OCI-M1 (cell line): ENCODE results near the gene PTN.
"Not testable (repeated sequence)": the region's sequence is repeated elsewhere in the genome, so short reads cannot be mapped to it uniquely, and the experiment has no call there.

ENCODE experiments used
- DNase-seq: peaks from one replicate; lab custom pipeline; 2025; lab: John Stamatoyannopoulos, UW

The PTN gene

DNA sequence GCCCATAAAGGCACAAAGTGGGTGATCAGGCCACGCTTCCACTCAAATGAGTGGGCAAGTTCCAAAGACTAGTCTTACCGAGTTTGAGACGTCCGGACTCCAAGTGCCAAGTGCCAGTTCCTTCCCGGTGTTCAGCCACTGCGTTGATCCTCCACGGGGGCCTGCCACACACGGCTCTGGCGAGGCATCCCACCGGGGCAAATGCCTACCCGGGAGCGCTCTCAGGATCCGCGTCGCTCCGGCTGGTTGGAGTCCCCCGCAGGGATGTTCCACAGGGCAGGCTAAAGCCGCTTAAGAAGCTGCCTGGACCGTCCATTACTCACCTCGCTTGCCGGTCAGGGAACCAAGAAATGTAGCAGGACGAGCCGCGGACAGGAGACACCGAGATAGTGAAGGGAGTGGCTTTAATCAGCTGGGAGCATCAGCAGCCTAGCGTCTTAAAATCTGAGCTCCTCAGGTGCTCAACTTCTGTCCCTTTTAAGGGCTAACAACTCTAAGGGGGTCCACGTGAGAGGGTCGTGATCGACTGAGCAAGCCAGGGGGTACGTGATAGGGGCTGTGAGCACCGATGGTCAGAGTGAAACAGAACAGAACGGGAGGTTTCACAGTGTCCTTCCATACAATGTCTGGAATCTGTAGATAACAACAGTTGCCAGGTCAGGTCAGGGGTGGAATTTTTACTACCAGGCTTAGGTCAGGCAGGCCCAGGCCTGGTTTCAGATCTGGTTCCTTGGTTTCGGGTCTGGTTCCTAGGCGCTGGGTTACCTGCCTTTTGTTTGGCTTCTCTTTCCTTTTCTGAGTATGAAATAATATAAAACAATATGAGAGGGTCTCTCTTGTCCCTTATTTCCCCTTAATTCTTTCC, 75.3 kb downstream of the PTN start:
- DNase-seq: not testable (repeated sequence)

DNA sequence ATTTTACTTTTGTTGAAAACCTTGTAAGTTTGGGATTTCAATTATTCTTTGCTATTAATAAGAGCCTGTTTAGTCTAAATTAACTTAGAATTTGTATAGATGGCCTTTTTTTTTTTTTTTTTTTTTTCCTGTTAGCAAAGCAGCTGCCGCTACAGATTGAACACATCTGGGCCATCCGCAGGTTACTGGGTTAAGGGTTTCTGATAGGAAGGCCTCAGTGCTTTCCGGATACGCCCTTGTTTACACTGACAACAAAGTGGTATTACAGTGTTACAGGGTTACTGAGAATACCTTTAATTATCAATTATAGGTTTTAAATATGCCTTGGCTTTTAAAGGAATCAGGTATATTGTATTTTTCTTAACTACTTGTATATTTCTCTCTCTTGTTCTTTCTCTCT, 76.8 kb downstream of the PTN start:
- DNase-seq: no peak

DNA sequence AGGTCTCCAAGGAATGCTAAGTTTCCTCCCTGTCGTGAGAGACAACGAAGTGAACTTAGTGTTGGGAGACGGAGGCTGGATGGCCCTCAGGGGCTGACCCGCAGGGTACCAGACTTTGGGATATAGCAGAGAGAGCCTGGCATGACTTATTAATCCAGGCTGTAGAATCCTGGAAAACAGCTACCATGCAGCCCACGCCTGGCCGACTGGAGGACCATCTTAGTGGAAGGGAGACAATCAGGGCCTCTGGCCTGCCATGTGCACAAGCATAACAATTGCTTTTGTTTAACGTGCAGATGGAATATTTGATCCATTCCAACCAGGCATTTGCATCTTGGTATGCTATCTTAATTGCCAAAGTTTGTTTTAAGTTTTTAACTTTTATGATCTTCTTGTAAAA, 78.1 kb downstream of the PTN start:
- DNase-seq: not testable (repeated sequence)

DNA sequence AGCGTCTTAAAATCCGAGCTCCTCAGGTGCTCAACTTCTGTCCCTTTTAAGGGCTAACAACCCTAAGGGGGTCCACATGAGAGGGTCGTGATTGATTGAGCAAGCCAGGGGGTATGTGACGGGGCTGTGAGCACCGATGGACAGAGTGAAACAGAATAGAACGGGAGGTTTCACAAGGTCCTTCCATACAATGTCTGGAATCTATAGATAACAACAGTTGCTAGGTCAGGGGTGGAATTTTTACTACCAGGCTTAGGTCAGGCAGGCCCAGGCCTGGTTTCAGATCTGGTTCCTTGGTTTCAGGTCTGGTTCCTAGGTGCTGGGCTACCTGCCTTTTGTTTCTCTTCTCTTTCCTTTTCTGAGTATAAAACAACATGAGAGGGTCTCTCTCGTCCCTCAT, 80.9 kb downstream of the PTN start:
- no peak for DNase-seq

DNA sequence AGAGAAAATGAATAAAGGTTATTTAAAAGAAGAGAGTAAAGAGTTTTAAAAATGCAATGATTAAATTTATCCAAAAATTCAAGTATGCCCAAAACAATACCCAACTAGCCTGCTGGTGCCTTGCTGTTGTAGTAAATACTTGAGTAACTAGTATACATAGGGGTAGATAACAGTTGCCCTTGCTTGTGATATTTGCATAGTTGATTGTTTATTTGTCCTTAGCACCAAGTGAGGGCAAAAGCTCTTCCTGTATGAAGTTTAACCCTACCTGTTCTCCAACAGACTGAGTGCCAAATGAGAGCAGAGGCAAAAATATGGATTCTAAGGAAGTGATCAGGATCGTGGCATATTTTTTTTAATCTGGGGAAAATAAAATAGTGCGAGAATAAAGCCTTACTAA, 85.0 kb downstream of the PTN start:
- DNase-seq: no peak

DNA sequence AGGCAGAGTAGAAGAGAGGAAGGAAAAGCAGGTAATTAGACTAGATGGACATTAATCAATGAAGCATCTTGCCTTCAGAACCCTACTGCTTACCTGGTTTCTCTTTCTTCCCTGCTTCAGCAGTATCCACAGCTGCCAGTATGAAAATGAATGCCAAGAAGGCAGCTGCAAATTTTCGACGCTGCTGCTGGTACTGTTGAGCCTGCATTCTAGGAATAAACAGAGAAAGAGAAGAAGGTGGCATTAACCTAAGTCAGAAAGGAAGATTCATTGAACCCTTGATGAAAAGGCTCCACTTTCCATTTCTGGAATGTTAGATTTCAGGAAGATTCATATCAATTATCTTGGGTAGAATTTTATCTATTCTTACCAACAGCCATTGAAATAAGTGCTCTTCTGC, 88.8 kb downstream of the PTN start:
- DNase-seq: no peak

DNA sequence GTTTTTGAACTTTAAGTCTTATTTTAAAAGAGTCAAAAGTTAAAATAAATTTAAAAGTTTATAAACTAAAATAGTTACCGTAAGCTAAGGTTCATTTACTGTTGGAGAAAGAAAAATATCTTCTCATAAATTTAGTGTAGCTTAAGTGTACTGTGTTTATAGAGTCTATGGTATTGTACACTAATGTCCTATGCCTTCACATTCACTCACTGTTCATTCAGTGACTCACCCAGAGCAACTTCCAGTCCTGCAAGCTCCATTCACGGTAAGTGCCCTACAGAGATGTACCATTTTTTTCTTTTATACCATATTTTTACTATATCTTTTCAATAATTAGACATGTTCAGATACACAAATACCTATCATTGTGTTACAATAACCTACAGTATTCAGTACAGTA, 97.6 kb downstream of the PTN start:
- DNase-seq: no peak

DNA sequence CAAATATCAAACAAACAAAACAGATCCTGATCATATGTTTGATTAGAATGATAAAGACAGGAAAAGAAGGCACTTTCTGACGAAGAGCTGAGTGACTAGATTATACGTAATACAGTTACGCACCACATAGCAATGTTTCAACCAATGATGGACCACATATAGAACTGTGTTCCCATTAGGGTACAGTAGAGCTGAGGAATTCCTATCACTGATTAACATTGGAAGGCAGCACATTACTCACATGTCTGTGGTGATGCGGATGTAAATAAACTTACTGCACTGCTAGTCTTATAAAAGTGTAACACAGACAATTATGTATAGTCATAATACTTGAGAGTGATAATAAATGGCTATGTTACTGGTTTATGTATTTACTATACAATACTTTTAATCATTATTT, 98.3 kb downstream of the PTN start:
- DNase-seq: no peak

DNA sequence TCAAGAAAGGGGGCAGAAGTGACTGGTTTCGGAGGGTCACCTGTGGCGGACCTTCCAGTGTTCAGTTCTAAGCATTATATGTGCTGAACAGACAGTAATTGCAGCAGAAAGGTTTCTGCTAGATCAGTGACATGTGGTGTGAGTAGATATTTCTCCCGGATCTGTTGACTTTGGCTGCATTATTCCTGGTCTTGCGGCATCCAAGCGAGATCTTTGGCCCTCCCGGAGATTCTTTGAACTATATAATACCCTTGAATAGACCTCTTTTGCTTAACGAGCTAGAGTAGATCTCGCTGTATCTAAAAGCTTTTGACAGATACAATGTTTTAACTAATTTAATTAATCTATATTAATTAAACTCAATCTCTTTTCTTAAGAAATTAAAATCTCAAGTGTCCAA, 99.8 kb downstream of the PTN start:
- DNase-seq: no peak

DNA sequence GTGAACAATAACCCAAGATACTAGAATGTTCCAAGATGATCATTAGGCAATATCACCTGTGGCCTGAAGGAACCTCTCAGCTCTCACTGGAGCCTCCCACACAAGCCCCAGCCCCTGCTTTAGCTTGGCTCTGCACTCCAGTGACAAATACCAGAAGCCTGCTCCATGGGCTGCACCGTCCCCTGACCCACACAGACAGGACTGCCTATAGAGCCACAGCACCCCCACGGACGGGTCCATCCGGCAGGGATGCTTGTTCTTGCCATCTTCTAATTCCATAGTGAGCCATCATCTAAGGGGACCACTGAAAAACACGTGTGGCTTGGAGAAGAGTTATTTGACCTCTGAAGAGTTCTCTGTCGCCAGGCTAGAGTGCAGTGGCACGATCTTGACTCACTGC, 100.9 kb downstream of the PTN start:
- no peak for DNase-seq

DNA sequence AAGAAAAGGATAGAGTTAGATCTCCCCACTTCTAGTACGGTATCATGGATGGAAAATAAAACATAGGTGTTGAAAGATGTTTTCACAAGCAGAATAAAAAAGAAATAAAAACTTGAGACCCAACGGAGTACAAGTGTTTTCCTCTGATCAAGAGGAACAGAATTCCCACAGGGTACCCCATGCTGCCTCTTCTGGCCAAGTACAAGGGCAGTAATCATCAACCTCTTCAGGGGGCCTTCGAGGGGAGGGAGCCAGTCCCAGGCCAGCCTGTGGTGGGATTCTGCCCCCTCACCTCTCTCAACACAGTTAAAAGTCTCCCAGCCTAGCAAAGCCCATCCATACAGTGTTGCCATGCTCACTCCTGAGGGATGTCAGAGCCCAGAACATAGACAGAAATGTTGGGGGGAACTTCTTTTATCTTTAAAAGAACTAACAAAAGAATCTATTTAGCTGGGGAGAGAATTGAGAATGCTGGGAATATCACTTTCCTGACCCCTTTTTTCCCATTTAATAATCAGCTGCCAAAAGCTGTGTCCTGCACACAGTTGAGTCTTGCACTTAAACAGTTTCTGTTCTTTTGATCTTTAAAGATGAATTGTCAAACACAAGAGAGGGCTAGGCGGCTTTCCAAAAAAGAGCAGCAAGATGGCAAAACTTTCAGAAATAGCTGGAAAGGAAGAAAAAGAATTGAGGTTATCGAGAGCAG, 101.7 kb downstream of the PTN start:
- no peak for DNase-seq

DNA sequence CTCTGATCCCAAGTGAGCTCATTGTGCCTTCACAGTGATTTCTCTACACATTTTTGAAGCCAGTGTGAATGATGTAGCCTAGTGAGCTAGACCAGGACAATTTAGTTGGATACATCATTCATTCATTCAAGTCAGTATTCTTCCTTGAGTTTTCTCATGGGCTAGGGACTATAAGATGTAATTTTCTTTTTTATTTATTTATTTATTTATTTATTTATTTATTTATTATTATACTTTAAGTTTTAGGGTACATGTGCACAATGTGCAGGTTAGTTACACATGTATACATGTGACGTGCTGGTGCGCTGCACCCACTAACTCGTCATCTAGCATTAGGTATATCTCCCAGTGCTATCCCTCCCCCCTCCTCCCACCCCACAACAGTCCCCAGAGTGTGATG, 104.3 kb downstream of the PTN start:
- DNase-seq: not testable (repeated sequence)

DNA sequence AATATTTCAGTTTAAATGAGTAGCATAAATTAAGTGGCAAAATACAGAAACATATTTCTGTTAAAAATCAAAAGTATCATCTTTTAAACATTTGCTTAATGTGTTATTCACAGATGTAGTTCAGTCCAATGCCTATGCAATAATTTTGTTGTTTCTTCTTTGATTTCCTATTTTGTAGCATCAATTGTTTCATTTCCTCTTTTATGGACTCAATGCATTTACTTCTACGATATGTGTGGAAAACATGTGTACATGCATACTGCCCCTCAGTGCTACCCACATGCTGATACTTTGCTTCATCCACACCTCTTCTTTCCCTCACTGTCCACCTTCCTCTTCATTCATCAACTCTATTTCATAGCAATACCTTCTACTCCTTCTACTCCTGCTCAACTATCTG, 108.1 kb downstream of the PTN start:
- DNase-seq: no peak

DNA sequence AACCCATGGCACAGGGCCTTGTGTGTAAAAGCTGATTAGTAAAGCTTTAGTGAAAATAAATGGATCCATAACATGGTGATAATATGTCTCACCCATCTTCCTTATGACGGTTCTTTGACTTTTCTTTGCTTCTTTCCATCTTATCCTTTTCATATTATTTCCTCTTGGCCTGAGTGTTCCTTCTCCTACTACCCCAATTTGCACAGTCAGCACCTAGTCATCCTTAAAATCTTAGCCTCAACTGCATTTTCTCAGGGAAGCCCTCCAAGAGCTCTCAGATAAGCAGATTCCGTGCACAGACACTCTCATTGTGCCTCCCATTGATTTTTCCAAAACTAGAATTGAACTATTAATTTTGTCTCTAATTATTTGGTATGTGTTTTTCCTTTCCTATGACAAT, 112.4 kb downstream of the PTN start:
- DNase-seq: no peak

DNA sequence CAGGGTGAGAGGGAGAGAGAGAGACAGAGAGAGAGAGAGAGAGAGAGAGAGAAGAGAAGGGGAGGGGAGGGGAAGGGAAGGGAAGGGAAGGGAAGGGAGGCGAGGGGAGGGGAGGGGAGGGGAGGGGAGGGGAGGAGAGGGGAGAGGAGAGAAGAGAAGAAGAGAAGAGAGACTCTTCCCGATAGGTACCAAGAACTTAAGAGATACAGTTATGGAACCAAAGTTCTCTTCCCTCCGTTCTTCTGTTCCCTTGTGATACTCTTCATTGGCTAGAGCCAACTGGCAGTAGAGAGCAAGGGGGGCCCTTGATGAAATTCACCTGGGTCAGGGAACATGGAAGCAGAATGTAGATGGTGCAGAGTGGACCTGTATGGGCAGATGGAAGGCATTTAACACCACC, 122.1 kb downstream of the PTN start:
- DNase-seq: no peak

DNA sequence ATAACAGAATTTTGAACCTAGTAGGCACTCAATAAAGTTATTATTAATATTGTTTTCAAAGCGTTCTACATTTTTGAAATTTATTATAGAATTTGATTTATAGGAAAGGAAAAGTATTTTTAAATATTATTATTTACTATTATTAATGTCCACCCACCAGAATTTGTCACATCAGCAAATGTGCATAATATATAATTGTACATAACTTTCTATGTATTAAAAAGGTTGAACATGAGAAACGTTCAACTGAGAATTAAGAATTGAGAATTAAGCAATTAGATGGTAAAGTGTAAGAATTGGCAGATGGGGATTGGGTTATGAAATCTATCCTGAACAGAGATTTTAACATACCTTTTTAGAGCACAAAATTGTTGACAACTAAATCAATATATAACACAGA, 129.8 kb downstream of the PTN start:
- DNase-seq: no peak

DNA sequence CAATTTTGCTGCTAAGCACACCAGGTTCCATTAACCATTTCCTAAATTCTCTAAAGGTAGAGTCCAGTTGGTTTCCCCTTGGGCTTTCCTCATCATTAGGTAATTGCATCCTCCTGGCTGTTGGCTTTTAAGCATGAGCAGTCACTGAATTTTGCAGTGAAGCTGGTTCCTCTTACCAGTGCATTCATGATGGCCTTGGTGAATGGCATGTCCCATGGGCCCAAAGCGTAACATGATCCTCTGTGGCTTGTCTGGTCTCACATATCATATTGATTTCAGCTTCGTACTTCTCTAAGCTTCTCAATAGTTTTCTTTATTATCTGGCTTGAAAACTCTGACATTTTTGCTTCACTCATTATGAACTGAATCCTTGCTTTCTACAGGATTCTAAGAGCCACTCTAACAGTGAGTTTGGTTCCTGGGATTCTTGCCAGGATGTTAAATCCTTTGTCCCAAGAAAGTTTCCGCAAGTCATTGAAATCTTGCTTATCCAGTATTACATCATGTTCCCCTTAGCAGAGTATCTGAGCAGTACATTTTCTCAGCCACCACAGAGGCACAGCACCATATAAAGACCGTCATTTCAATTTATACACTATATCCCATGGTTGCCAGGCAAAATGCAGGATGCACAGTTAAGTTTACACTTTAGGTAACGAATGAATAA, 134.2 kb downstream of the PTN start:
- no peak for DNase-seq

DNA sequence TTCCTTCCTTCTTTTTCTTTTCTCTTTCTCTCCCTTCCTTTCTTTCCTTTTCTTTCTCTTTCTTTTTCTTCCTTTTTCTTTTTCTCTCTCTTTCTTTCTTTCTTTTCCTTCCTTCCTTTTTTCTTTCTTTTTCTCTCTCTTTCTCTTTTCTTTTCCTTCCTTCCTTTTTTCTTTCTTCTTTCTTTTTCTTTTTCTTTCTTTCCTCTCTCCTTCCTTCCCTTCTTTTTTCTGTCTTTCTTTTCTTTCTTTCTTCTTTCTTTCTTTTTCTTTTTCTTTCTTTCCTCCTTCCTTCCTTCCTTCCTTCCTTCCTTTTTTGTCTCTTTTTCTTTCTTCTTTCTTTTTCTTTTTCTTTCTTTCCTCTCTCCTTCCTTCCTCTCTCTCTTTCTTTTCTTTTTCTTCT, 136.8 kb downstream of the PTN start:
- no peak for DNase-seq

DNA sequence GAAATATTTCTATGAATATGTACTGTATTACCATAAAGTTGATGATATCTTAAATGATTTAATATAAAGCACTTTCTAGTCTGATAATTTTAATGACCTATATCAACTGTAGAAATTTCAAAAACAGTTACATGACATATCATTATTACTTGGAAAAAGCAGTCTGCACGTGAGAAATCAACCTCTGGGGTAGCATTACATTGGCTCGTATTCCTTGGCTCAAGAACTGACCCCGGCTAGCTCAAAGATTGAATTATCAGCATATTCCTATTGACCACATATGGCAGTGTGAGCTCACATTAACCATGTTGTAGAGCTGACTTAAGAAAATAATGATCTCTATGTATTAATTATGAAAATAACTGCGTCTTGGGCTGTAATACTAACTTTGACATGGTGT, 139.3 kb downstream of the PTN start:
- DNase-seq: no peak

DNA sequence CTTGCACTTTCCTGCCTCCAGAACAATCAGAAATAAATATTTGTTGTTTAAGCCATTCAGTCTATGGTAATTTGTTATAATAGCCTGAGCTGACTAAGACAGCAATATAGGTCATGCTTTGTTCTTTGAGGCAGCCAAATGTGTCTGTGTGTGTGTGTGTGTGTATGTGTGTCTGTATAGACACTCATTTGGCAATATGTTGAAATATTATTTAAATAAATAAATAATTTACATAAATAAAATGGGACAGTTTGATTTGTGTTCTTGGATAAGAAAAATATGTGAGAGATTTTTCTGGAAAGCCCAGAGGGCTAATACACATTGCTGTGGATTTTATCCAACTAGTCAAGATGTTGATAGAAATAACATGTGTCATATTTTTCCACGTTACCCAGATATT, 140.2 kb downstream of the PTN start:
- DNase-seq: no peak

DNA sequence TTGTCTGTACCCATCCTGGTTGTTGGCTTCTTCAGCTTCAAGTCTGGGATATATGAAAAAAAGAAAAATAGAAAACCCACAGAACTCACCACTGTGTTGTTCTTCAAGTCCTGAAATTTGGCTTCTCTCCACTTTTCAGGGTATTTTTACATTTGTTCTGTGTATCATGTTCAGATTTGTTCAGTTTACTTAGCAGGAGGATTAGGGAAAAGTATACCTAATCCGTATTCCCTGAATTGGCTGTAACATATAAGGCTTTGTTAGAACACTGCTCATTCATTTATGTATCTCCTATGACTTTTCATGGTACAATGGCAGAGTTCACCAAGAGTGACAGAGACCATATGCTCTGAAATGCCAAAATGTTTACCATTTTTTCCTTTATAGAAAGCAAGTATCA, 146.9 kb downstream of the PTN start:
- no peak for DNase-seq

DNA sequence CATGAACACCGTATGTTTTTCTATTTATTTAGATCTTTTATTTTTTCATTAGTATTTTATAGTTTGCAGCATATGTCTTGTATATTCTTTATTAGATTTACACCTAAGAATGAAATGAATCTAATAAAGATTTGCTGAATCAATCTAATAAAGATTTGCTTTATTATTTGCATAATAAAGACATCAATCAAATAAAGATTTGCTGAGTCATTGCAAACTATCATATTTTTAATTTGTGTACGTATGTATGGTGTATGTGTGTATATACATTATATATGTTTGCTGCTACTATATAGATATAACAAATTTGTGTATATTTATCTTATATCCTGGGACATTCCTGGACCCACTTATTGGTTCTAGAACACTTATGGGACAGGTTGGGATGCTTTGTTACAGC, 147.5 kb downstream of the PTN start:
- no peak for DNase-seq

DNA sequence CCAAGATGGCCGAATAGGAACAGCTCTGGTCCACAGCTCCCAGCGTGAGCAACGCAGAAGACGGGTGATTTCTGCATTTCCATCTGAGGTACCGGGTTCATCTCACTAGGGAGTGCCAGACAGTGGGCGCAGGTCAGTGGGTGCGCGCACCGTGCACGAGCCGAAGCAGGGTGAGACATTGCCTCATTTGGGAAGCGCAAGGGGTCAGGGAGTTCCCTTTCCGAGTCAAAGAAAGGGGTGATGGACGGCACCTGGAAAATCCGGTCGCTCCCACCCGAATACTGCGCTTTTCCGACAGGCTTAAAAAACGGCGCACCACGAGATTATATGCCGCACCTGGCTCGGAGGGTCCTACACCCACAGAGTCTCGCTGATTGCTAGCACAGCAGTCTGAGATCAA, 161.9 kb downstream of the PTN start:
- not testable (repeated sequence) for DNase-seq
